ENCODE results near the gene VPS39. TPM values are rescaled to one million over a fixed set of nuclear protein-coding genes. Genes with fewer than 3 reads are reported as not detected.

VPS39 gene
- total RNA-seq, 5 donors from 2014 or later (not counting 1 experiment from before 2014, with no cell fraction given): 98.5 to 113 (median 101) TPM

DNA sequence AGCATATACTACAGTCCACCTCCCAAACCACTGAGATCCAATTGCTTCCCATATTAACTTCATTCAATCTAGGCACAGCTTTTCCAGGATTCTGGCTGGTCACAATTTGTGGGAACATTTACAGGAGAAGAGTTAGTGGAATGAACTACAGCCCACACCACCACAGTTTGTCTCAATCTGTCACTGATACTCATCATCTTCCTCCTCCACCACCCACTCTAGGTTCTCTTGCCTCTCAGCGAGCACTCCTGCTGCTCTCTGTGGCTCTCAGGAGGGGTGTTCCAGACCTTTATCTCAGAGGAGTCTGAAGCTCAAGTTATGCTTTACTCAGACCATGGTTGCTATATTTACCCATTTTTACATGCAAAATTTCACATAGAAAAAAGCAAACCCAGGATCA is 87.8 kb downstream of the VPS39 start:
- no peak overlapping the region for H3K4me3 Mint-ChIP-seq
- CTCF ChIA-PET: no interaction called here
- H3K4me1 Mint-ChIP-seq: peaks cover 0 to 10% (median 0%) of the 10 kb centered on the region in 3 donors
- H3K36me3 Mint-ChIP-seq: no peaks in the 10 kb centered on the region
- no peaks in the 10 kb centered on the region for H3K36me3 ChIP-seq (ENCODE audit: control insufficient read depth in 2 of 2, extremely low read depth in 1 of 2, insufficient read depth in 1 of 2, low read length in 1 of 2)
- no peaks in the 10 kb centered on the region for H3K4me1 ChIP-seq (ENCODE audit: control insufficient read depth in 1 of 2, extremely low read depth in 1 of 2, insufficient read depth in 2 of 2, low read length in 2 of 2)
- no peak for ATAC-seq (replicated peaks in 1 of 4)
- H3K27me3 Mint-ChIP-seq: no peaks in the 10 kb centered on the region
- H3K27me3 ChIP-seq (replicated peaks in 1 of 2; ENCODE audit: control insufficient read depth in 2 of 2, extremely low read depth in 1 of 2, insufficient read depth in 2 of 2, low read length in 1 of 2): peaks cover 0 to 6% of the 10 kb centered on the region in 2 experiments
- no peak overlapping the region for H3K27ac Mint-ChIP-seq
- H3K9me3 ChIP-seq: no peaks in the 10 kb centered on the region
- H3K9me3 Mint-ChIP-seq: no peaks in the 10 kb centered on the region
- no peak overlapping the region for H3K27ac ChIP-seq (ENCODE audit: low read length)
- no peak overlapping the region for H3K4me3 ChIP-seq (ENCODE audit: control insufficient read depth in 1 of 2, extremely low read depth in 1 of 2, low read length in 1 of 2)
- WGBS (ENCODE audit: insufficient coverage): no CpG with 5 or more reads among the region's 1 CpG
- no peak for DNase-seq
- POLR2A ChIA-PET: no interaction called here

DNA sequence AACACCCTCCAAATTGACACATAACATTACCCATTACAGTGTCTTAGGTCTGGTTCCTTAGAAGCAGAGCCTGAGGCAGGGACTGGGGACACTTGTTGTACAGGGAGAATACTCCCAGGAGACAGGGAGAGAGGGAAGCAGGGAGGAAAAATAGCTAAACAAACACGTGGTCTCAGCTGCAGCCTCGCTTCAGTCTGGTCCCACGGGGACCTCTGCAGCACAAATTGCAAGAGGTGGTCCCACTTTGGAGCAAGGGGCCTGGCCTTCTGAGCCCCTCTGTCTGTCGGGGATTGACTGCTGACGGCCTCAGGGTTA is 88.7 kb downstream of the VPS39 start:
- Mint-ChIP-seq H3K9me3 (no peaks in the 10 kb centered on the region), H3K4me1 (peaks cover 0 to 10% (median 0%) of the 10 kb centered on the region in 3 donors), H3K27ac (no peak overlapping the region), H3K4me3 (peak overlapping the region in 1 of 3 donors; percentile 44), H3K27me3 (no peaks in the 10 kb centered on the region), H3K36me3 (no peaks in the 10 kb centered on the region)
- ATAC-seq (replicated peaks in 1 of 4): no peak
- CTCF ChIA-PET: no interaction called here
- Histone ChIP-seq H3K4me3 (ENCODE audit: control insufficient read depth in 1 of 2, extremely low read depth in 1 of 2, low read length in 1 of 2) (no peak overlapping the region), H3K27ac (ENCODE audit: low read length) (no peak overlapping the region), H3K9me3 (no peaks in the 10 kb centered on the region), H3K36me3 (ENCODE audit: control insufficient read depth in 2 of 2, extremely low read depth in 1 of 2, insufficient read depth in 1 of 2, low read length in 1 of 2) (no peaks in the 10 kb centered on the region), H3K4me1 (ENCODE audit: control insufficient read depth in 1 of 2, extremely low read depth in 1 of 2, insufficient read depth in 2 of 2, low read length in 2 of 2) (no peaks in the 10 kb centered on the region), H3K27me3 (replicated peaks in 1 of 2; ENCODE audit: control insufficient read depth in 2 of 2, extremely low read depth in 1 of 2, insufficient read depth in 2 of 2, low read length in 1 of 2) (peaks cover 0 to 6% of the 10 kb centered on the region in 2 experiments)
- POLR2A ChIA-PET: no interaction called here
- WGBS (ENCODE audit: insufficient coverage): 61% methylated on average over 5 of the region's 5 CpGs
- no peak for DNase-seq

DNA sequence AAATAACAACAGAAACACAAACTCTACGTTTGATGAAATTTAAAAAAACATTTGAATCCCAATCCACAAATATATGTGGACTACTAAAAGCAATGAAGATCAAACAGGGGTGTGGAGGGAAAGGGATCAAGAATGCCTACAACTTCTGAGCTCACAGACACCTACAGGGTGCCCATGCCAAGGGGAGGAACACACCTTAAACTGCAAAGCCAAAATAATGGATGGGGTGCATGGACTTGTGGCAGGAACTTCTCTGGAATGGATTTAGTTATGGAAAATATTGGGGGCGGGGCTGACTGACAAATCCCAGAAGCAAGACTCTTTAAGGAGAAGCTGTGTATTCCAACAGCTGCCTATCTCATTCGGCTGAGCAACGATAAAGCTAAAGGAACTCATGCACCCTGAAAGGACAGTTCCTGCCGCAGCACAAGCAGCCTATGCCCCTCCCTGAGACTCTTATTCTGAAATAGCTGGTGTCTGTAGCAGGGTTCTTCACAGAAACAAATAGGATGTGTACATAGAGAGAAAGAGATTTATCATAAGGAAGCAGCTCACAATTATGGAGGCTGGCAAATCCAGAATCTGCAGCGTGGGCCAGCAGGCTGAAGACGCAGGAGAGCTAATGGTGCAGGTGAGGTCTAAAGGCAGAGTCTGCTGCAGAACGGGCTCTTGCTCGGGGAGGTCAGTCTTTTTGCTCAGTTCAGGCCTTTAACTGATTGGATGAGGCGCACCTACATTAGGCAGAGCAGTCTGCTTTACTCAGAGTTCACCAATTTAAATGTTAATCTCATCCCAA is 89.3 kb downstream of the VPS39 start:
- Mint-ChIP-seq H3K4me1 (peaks cover 0 to 10% (median 0%) of the 10 kb centered on the region in 3 donors), H3K27ac (peak overlapping the region in 1 of 2 donors; percentile 45)
- CTCF ChIA-PET: no interaction called here

DNA sequence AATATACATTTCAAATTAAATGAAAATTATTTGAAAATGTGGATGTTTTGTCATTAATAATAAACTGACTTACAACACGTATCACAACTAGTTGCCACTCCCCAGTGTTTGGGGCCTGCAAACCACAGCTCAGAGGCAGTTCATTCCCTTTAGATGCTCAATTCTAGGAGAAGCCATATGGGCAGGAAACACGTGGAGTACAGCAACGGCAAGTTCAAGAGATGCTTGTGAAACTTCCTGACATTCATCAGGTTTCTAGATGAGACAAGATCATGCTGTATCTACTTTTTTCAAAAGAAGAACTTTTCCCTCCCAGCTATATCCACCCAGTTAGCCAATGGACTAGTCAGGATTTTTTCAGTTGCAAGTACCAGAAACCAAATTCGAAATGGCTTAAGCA is 96.2 kb downstream of the VPS39 start:
- Mint-ChIP-seq H3K4me3 (no peak overlapping the region), H3K4me1 (peaks cover 6 to 11% (median 7%) of the 10 kb centered on the region in 3 donors), H3K9me3 (peaks cover 0 to 10% (median 0%) of the 10 kb centered on the region in 3 donors), H3K36me3 (no peaks in the 10 kb centered on the region), H3K27ac (no peak overlapping the region), H3K27me3 (peaks cover 22 to 34% of the 10 kb centered on the region in 2 donors)
- Histone ChIP-seq H3K36me3 (ENCODE audit: control insufficient read depth in 2 of 2, extremely low read depth in 1 of 2, insufficient read depth in 1 of 2, low read length in 1 of 2) (no peaks in the 10 kb centered on the region), H3K27me3 (replicated peaks in 1 of 2; ENCODE audit: control insufficient read depth in 2 of 2, extremely low read depth in 1 of 2, insufficient read depth in 2 of 2, low read length in 1 of 2) (peaks cover 0 to 8% of the 10 kb centered on the region in 2 experiments), H3K27ac (ENCODE audit: low read length) (no peak overlapping the region), H3K4me1 (ENCODE audit: control insufficient read depth in 1 of 2, extremely low read depth in 1 of 2, insufficient read depth in 2 of 2, low read length in 2 of 2) (peaks cover 0 to 4% of the 10 kb centered on the region in 2 experiments), H3K4me3 (ENCODE audit: control insufficient read depth in 1 of 2, extremely low read depth in 1 of 2, low read length in 1 of 2) (no peak overlapping the region), H3K9me3 (no peaks in the 10 kb centered on the region)
- CTCF ChIA-PET: interaction anchor here in 1 of 2 donors (0.5 kb wide), 1 partner anchor 725 kb away, joined by 5 read pairs; no protein-coding TSS in a partner anchor
- ATAC-seq (replicated peaks in 1 of 4): no peak
- no peak for DNase-seq
- 23% methylated on average over 2 of the region's 4 CpGs for WGBS (ENCODE audit: insufficient coverage)
- POLR2A ChIA-PET: no interaction called here

More for the DNA sequence above, 89.3 kb downstream of the VPS39 start:
- no peaks in the 10 kb centered on the region for H3K9me3 ChIP-seq
- DNase-seq (no peak), ATAC-seq (replicated peaks in 1 of 4) (peak in 1 of 4 experiments; percentile 68)
- H3K36me3 Mint-ChIP-seq: no peaks in the 10 kb centered on the region
- H3K27ac ChIP-seq (ENCODE audit: low read length): no peak overlapping the region
- WGBS (ENCODE audit: insufficient coverage): 58% methylated on average over 8 of the region's 10 CpGs
- H3K4me3 ChIP-seq (ENCODE audit: control insufficient read depth in 1 of 2, extremely low read depth in 1 of 2, low read length in 1 of 2): no peak overlapping the region
- no peaks in the 10 kb centered on the region for H3K4me1 ChIP-seq (ENCODE audit: control insufficient read depth in 1 of 2, extremely low read depth in 1 of 2, insufficient read depth in 2 of 2, low read length in 2 of 2)
- H3K9me3 Mint-ChIP-seq: no peaks in the 10 kb centered on the region
- no peaks in the 10 kb centered on the region for H3K36me3 ChIP-seq (ENCODE audit: control insufficient read depth in 2 of 2, extremely low read depth in 1 of 2, insufficient read depth in 1 of 2, low read length in 1 of 2)
- H3K4me3 Mint-ChIP-seq: peak overlapping the region in 1 of 3 donors; percentile 44
- no peaks in the 10 kb centered on the region for H3K27me3 Mint-ChIP-seq
- POLR2A ChIA-PET: interaction anchor here (0.6 to 0.7 kb wide), 2 partner anchors 243 to 331 kb away, joined by 3 to 4 read pairs; no protein-coding TSS in a partner anchor
- H3K27me3 ChIP-seq (replicated peaks in 1 of 2; ENCODE audit: control insufficient read depth in 2 of 2, extremely low read depth in 1 of 2, insufficient read depth in 2 of 2, low read length in 1 of 2): peaks cover 0 to 6% of the 10 kb centered on the region in 2 experiments

DNA sequence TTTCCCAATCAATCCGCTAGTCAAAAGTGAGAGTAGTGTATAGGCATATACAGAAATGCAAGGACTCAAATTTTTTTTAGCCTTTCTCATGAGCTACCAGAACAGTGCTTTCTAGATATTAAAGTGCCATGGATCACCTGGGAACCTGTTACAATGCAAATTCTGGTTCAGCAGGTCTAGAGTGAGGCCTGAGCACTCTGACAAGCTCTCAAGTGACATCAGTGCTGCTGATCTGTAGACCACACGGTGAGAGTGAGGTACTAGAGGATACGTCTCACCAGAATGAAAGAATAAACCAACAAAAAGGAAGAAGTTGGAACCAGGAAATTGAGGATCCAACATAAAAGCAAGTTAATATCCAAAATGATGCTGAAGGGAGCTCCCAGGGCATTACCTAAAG is 97.7 kb downstream of the VPS39 start:
- no peak for ATAC-seq (replicated peaks in 1 of 4)
- H3K9me3 Mint-ChIP-seq: peaks cover 0 to 10% (median 0%) of the 10 kb centered on the region in 3 donors

DNA sequence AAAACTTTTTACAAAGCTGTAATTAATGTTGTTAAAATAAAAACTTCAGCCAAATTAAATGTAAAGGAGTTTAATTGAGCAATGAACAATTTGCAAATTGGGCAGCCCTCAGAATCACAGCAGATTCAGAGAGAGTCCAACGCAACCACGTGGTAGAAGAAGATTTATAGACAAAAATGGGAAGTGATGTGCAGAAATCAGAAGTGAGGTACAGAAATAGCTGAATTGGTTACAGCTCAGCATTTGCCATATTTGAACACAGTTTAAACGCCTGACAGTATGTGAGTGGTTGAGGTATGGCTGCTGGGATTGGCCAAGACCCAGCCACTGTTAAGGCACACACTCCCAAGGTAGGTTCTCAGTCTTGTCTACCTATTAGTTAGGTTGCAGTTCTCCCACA is 99.3 kb downstream of the VPS39 start:
- Mint-ChIP-seq H3K4me1 (peaks cover 6 to 11% (median 7%) of the 10 kb centered on the region in 3 donors), H3K36me3 (no peaks in the 10 kb centered on the region), H3K4me3 (no peak overlapping the region), H3K27me3 (peaks cover 25 to 37% of the 10 kb centered on the region in 2 donors), H3K27ac (no peak overlapping the region), H3K9me3 (peaks cover 0 to 10% (median 0%) of the 10 kb centered on the region in 3 donors)
- ATAC-seq (replicated peaks in 1 of 4): no peak
- H3K4me1 ChIP-seq (ENCODE audit: control insufficient read depth in 1 of 2, extremely low read depth in 1 of 2, insufficient read depth in 2 of 2, low read length in 2 of 2): peaks cover 0 to 4% of the 10 kb centered on the region in 2 experiments
- no peak overlapping the region for H3K4me3 ChIP-seq (ENCODE audit: control insufficient read depth in 1 of 2, extremely low read depth in 1 of 2, low read length in 1 of 2)
- peaks cover 0 to 16% of the 10 kb centered on the region in 2 experiments for H3K27me3 ChIP-seq (replicated peaks in 1 of 2; ENCODE audit: control insufficient read depth in 2 of 2, extremely low read depth in 1 of 2, insufficient read depth in 2 of 2, low read length in 1 of 2)
- no peaks in the 10 kb centered on the region for H3K9me3 ChIP-seq
- 80% methylated on average over 2 of the region's 3 CpGs for WGBS (ENCODE audit: insufficient coverage)
- no peak for DNase-seq
- CTCF ChIA-PET: no interaction called here
- POLR2A ChIA-PET: no interaction called here
- no peak overlapping the region for H3K27ac ChIP-seq (ENCODE audit: low read length)
- H3K36me3 ChIP-seq (ENCODE audit: control insufficient read depth in 2 of 2, extremely low read depth in 1 of 2, insufficient read depth in 1 of 2, low read length in 1 of 2): no peaks in the 10 kb centered on the region

More for the DNA sequence above, 97.7 kb downstream of the VPS39 start:
- POLR2A ChIA-PET: no interaction called here
- no peak for DNase-seq
- peaks cover 0 to 8% of the 10 kb centered on the region in 2 experiments for H3K27me3 ChIP-seq (replicated peaks in 1 of 2; ENCODE audit: control insufficient read depth in 2 of 2, extremely low read depth in 1 of 2, insufficient read depth in 2 of 2, low read length in 1 of 2)
- no peaks in the 10 kb centered on the region for H3K9me3 ChIP-seq
- Mint-ChIP-seq H3K27me3 (peaks cover 25 to 37% of the 10 kb centered on the region in 2 donors), H3K27ac (no peak overlapping the region), H3K4me1 (peaks cover 6 to 11% (median 7%) of the 10 kb centered on the region in 3 donors), H3K36me3 (no peaks in the 10 kb centered on the region), H3K4me3 (no peak overlapping the region)
- H3K4me1 ChIP-seq (ENCODE audit: control insufficient read depth in 1 of 2, extremely low read depth in 1 of 2, insufficient read depth in 2 of 2, low read length in 2 of 2): peaks cover 0 to 4% of the 10 kb centered on the region in 2 experiments
- H3K36me3 ChIP-seq (ENCODE audit: control insufficient read depth in 2 of 2, extremely low read depth in 1 of 2, insufficient read depth in 1 of 2, low read length in 1 of 2): no peaks in the 10 kb centered on the region
- no peak overlapping the region for H3K27ac ChIP-seq (ENCODE audit: low read length)
- CTCF ChIA-PET: interaction anchor here in 1 of 2 donors (0.6 kb wide), 1 partner anchor 58 kb away, joined by 7 read pairs; no protein-coding TSS in a partner anchor
- H3K4me3 ChIP-seq (ENCODE audit: control insufficient read depth in 1 of 2, extremely low read depth in 1 of 2, low read length in 1 of 2): no peak overlapping the region
- no CpG with 5 or more reads among the region's 3 CpGs for WGBS (ENCODE audit: insufficient coverage)
